Superior temporal gyrus (tissue), 1 donor: ENCODE results near the gene DISC1.

Experiments
- DNase-seq: peaks from one replicate; pipeline ENCODE4 v3.0.0-alpha.2; 2016; ENCODE audit errors: extremely low spot score

The DISC1 gene

DNA sequence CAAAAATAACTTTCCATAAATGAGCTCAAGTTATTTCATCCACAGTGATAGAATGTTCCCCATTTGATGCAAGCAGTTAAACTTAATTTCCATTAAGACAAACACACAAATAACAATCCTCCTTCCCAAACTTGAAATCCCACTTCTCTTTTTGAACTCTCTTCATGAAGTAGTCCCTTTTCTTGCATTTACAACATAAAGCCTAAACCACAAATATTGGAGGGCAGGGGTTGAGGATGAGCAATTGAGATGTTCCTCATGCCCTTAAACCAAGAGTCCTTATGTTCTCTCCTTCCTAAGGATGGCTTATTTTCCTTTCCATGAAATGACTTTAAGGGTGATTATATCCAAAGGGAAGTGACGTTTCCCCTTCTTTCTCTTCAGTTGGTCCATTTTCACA is 228.8 kb downstream of the DISC1 start:
- DNase-seq, result no peak

DNA sequence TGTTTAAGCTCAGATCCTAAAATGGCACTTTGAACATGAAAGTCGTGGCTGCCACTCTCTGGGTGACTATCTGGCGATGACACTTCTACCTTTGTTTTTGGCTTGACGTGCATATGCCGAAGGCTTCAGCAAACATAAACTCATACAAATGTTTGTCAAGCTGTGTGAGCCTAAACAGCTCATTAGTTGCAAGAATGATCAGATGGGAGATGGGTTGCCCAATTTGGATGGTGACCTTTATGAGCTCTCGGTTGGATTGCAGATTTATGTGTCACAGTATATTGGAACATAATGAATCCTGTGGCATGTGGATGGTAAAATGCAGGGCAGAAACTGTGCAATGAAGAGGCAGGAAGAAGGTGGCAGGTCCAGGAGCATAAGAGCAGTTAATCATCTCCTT is 229.3 kb downstream of the DISC1 start:
- DNase-seq, result no peak

DNA sequence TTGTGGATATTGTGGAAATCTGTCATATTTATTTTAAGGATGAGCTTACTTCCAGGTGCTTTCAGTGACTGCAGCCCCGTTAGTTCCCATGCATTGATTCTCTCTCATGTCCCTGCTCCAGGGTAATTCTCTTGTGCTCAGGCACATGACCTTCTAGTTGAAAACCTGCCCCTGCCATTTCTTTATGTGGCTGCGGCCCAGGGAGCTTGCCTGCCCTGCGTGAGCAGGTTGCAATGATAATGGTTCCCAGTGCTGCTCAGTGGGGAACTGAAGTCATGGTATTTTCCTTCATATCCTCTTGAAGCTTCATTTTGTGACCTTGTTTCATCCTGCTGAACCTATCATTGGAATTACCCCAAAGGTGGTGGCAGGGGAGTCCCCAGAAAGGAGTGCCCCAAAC is 229.8 kb downstream of the DISC1 start:
- DNase-seq, result no peak

DNA sequence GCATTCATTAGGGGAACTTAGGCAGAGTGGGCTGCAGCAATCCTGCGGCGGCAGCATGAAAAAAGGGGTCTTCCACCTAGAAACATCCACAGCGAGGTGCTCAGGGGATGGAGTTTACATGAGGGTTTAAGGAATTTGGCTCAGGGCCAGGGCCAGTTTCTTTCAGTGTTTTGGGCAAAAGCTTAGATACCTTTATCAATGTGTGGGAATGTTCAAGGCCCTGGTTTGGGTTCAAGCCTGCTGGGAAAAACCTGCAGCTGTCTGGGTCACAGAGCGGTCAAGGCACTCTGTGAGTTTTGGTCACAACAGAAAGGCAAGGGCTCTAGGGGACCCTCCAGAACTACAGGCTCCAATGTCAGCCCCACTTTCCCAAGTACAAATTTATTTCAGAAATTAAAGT is 230.3 kb downstream of the DISC1 start:
- DNase-seq, result no peak

DNA sequence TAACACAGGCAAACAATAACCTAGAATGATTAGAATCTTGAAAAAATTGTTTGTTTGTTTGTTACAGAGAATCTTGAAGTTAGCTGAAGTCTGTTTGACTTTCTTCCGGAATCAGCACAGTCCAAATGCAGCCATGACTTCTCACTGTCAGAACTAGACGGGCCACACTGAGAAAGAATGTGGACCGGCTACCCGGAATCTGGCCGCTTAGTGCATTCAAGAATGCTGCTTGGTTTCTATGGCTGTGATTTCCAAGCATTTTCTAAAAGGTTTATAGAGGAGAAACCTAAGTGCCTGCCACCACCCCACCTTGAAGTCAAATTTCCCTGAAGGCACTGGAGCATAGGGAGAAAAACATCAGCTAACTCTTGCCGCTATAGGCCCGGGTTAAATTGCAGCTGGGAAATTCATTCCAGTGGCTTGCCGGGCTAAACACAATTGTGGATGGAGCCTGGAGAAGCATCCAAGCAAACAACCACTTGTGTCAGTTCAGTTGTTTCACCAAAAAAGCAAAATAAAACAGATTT is 231.1 kb downstream of the DISC1 start:
- DNase-seq, result no peak

DNA sequence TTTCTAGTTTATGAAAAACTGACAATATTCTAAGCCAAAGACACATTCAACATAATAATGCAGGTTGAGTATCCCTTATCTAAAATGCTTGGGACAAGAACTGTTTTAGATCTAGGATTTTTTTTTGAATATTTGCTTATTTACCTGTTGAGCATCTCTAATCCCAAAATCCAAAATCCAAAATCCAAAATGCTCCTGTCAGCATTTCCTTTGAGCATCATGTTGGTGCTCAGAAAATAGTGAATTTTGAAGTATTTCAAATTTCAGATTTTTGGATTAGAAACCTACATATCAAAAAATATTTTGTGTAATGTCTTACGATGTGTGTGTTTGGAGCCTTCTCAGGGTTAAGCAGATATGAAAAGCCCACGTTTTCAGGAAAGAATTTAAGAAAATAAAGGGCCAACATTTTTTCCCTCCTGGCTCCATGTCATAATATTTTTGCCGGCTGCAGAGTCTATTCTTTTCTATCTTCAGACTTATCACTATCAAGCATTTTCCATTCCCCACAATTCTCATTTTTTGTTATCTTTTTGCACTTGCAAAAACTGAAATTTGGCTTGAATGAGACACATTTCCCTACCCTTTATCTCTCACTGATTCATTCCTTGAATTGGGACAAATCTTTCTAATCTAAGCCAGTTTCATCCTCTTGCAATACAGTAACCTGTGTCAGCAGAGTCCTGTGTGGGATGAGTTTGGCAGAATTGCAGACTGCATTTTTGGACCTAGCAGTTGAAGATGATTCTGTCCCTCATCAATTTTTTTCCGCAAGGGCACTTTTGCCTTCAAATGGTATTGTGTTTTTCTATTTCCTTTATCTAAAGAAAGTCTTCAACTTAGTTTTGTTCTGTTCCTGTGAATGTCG is 233.9 kb downstream of the DISC1 start:
- no peak for DNase-seq

DNA sequence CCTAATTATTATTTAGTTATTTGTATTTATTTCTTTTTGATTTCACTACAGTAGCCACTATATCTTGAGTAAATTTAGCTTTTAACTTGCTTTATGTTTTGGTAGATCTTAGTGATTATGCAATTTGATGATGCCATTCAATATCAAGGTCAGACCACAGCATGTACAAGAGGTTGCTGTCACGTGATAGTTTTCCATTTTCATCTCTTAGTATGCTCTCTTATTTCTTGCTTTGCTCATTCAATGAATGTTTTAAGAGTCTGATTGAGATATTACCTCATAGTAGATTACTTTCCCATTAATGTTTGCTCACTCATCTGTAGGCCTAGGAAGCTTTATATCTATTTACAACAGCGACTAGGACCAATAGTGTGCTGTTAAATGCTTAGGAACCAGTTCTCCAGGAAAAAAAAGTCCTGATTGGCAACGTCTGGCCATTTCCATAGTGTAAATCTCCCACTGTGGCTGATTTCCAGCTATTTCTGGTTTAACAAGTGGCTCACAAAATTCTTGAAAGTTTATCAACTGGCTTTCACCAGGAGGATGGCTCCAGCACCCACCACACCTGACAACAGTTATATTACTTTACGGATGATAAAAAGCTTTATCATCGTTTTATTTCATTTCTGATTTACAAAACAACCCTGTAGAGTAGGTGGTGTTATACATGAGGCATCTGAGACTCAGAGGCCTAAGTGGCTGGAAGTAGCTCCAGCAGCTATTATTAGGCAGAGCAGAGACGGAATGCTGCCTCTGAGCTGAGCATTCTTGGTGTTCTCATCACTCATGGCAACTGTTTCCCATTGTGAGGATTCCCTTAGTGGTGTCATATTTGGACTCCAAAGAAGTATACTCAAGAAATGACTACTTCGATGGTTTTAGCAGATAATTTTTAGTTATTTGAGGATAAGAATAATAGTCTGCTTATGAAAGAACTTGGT is 235.2 kb downstream of the DISC1 start:
- DNase-seq, result no peak

DNA sequence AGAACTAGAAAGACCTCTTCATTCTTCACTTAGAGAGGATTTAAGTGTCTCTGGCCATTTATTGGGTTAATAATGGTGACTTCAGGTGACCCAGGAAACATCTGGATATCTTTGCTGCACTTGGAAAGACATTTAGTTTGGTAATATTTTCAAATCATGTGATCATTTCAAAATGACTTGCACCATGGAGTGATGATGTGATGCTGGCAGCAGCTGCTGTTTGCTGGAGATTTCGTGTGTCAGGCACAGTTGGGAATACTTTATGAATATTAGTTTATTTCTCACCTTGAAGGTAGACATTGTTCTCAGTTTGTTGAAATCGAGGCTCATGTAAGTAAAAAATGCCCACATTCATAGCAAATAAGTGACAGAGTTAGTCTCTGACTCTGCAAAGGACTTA is 236.0 kb downstream of the DISC1 start:
- no peak for DNase-seq

DNA sequence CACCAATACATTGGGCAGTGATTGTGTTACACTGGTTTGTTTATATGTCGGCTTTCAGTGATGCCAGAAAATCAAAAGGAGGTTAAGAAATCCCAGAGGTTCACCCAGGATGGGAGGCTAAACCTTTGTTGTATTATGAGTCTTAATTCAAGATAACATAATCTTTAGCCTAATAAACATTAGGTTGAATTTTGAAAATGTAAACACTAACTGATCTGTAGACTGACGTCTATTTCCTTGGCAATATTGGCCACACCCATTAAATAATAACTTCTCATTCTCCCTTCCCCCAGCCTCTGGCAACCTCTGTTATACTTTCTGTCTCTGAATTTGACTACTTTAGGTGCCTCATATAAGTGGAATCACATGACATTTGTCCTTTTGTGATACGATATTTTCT is 238.7 kb downstream of the DISC1 start:
- DNase-seq, result no peak

DNA sequence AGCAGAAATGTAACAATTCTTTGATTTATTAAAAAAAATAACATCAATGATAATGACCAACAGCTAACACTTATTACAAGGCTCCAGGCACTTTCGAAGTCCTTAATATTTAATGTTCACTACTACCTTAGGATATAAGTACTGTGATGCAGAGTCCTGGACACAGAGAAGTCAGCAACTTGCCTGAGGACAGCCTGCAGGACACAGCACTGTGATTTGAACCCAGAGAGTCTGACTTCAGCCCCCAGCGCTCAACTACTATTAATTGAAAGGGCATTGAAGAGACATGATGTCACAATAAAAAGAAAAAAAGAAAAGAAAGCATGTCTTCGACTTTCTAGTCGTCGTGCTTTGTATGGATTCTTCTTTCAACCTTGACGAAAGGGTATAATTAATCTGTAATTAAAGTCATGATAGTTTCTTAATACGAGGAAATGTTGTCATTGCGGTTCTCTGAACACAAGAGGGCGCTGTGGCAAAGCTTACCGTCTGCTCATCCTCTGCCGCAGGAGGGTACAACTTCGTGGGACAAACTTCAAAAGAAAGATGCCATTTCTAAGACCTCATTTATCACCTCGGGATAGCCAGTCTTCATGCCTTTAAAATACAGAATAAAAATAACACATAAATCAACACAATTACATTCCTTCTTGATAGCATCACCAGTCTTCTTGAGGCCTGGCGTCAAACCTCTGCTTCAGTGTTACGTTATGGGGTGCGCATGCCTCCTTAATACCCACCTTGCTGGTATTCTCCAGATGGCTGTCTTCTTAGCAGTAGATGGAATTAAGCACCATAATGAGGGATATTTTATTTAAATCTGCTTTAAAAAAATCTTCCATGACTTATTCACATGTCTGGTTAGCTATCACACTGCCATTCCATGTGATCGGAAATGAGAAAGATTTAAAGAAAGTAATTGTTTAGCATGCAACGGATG is 240.1 kb downstream of the DISC1 start:
- DNase-seq, result peak; percentile 87

DNA sequence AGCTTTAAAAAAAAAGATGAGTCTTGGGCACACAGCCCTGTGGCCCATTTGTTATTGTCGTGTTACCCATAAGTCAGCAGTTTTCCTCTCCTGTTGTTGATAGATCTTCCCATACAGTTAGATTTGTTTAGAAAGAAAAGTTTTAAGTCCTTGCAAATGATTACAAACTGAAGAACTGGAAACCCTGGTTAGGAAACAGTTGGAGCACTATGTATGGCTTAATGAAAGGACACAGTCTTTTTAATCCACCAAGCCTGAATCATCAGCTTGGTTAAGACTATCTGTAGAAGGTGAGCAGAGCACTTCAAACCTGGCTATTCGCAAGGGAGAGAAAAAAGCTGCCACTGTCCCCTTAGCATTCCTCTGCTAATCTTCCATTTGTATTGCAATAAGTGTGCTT is 241.0 kb downstream of the DISC1 start:
- no peak for DNase-seq

DNA sequence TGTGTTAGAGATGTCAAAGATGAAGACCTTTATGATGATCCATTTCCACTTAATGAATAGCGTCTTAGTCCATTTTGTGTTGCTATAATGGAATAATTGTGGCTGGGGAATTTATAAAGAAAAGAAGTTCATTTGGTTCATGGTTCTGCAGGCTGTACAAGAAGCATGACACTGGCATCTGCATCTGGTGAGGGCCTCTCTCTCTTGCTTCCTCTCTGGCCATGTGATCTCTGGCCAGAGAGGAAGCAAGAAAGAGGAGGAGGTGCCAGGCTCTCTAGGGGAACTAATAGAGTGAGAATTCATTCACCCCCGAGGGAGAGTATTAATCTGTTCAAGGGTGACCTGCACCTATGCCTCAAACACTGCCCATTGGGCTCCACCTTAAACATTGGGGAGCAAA is 242.8 kb downstream of the DISC1 start:
- DNase-seq, result no peak

DNA sequence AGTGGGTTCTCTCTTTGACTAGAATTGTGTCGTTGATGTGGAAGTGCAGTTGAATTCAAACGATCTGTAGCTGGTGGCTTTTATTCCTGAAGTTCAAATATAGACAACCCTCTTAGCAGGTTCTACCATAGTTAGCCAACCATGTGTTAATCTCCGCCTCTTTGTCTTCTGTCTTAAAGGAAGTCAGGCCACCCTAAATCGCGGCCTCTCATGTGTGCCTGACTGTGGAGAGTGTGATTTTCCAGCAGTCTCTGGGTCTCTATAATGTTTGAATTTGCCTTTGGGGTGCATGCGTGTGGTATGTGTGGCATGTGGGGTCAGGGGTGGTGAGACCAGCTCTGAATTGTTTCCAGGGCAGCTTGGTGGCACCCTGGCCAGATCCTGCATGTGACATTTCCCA is 244.9 kb downstream of the DISC1 start:
- DNase-seq, result no peak

DNA sequence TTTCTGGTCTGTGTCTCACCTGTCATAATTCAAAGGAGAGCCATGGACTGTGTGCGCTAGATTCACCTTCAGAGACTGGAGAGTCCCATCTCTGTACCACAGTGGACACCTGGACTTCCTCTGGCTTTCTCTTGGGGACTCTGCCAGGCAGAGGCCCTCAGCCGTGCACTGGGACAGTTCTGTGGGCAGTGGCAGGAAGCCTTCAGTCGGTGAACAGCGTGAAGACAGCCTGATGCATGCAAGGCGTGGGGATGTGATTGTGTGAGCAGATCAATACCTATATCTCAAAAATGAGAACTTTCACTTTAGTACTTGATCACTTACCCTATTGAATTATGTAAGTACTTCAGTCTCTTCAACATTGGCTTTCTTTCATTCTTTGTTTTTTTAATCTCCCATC is 245.3 kb downstream of the DISC1 start:
- DNase-seq, result no peak

DNA sequence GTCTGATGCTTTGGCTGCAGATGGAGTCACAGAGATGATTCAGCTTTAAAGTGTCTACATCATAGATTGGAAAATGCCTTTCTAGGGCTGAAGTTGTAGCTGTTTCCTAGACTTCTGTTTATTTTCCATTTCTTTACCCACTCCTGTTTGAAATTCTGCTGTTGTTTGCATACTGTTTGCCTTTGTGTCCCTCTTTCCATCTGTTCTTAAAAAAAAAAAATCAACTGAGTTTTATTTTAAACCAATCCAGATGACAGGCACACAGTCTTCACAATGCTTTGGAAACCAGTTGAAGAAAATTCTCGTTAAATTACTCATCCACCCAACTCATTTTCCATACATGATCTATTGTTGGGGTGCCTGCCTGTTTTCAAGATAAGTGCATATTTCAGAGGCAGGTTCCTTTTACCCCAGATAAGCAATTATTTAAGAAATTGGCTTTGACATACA is 245.9 kb downstream of the DISC1 start:
- DNase-seq, result no peak

DNA sequence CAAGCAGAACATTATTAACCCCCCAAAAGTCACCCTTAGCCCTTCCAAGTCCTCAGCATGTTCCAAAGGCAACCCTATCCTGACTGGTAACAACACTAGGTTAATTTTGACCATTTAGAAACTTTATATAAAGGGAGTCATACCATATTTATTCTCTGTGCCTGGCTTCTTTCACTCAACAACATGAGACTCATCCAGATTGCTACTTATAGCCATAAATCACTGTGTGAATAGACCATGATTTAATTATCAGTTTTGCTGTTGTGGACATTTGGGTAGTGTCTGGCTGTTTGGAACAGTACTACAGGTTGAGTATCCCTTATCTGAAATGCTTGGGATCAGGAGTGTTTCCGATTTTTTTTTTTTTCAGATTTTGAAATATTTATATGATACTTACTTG is 252.1 kb downstream of the DISC1 start:
- no peak for DNase-seq

DNA sequence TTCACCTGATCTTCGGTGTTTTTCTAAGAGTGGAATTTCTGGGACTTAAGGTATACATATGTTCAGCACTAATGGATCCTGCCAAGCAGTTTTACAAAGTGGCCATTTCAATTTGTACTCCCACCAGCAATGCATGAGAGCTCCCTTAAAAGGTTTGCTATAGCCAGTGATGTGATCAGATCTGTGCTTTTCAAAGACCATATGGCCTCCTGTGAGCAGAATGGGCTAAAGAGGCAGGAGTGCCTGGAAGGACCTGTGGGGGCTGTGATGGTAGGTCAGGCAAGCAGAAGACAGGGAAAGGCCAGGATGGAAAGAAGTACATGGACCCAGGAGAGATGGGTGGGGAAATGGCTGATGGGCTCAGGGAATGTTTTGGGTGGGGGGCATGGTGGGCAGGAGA is 252.7 kb downstream of the DISC1 start:
- DNase-seq, result no peak

DNA sequence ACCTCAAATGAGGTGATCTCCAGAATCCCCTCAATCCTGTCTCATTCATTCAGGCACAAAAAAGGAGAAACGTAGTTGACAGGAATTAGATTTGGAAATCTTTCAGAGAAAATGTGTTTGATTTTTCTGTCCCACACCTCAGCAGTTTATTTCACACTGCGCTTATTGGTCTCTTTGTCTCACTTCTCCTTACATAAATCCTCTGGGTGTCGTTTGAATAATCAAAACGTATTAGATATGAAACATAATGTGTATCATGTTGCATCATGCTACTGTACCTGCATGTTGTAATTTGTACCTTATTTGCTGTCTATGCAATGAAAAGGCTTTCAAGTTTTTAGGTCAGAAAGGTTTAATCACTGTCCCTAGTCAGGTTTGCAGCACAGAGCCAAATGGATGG is 255.7 kb downstream of the DISC1 start:
- DNase-seq, result no peak

DNA sequence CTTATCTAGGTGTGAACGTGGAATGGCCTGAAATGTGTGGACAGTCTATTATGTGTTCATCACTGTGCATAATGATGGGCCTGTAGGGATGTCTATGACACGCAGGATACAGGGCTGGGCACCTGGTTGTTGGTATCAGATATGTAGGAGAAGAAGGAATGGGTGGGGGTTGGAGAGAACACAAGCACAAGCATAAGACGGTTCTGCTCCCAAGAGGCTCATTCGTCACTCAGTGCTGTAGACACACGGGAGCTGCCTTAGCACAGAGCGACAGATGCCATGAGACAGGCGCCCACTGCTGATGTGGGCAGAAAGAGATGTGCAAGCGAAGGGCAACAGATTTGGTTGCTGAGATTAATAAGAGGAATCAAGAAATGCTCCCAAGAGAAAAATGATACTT is 256.2 kb downstream of the DISC1 start:
- no peak for DNase-seq

DNA sequence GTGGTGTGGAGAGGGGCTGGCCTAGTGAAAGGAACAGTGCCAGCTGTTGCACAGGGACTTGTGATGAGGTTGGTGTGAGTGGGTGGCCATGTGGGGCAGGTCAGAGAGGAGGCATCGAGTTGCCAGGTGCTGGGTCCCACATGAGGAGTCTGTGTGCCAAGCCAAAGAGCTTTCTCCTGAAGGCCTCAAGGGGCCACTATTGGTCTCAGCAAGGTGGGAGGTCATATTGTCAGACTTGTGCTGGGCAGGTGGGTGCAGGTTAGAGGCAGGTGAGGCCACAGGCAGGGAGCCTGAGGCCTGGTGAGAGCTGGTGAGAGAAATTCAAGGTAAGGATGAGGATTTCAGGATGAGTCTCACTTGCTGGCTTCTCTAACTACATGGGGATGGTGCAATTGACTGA is 256.8 kb downstream of the DISC1 start:
- DNase-seq, result no peak

DNA sequence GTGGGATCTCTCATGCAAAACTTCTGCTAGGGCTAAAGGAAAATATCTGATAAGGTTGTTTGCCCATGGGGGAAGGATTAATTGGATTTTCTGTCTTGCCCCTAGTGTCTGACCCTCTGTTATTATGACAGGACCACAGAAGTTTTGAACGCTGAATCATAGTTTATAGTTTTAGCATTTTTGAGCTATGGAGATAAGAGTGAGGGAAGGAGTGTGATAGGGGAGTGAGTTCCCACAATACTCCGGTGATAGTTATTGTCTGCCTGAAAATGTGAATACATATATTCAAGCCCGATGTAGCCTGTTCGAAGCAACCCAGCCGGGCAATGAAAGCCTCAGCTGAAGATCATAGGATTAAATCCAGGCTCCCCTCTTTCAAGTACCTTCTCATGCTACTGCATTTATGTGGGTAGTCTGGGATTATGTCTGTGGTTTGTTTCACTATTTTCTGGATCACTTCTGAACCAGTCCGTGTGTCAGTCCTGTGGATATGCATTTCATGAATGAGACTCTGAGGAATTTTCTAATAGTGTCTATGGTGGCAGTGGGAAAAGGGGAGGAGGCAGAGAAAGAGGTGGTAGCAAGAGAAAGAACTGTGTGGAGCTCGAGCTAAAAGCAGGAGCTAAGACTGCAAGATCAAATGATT is 258.7 kb downstream of the DISC1 start:
- DNase-seq, result no peak
